HUES48 (cell line): ENCODE results near the gene MRGPRE.

Experiments used
- H3K27ac ChIP-seq: one replicate; pipeline ENCODE4 v1.7.0; 2013; ENCODE audit warnings: low read depth, low read length, inconsistent platforms
- H3K27me3 ChIP-seq: 2 replicates; pipeline ENCODE4 v1.6.1; 2013; ENCODE audit warnings: mild to moderate bottlenecking, low read length; ENCODE audit not compliant: control insufficient read depth, insufficient read depth
- H3K36me3 ChIP-seq: 2 replicates; pipeline ENCODE4 v1.6.1; 2013; ENCODE audit warnings: low read length; ENCODE audit not compliant: control insufficient read depth, insufficient read depth
- H3K4me1 ChIP-seq: 2 replicates; pipeline ENCODE4 v1.6.1; 2013; ENCODE audit warnings: mild to moderate bottlenecking, low read length; ENCODE audit not compliant: control insufficient read depth, insufficient read depth
- H3K4me3 ChIP-seq: 2 replicates; pipeline ENCODE4 v1.5.1; 2013; ENCODE audit warnings: mild to moderate bottlenecking, low read depth, low read length
- H3K9ac ChIP-seq: 2 replicates; pipeline ENCODE4 v1.6.1; 2013; ENCODE audit warnings: mild to moderate bottlenecking, low read depth, low read length, moderate library complexity
- H3K9me3 ChIP-seq: 2 replicates; pipeline ENCODE4 v1.6.1; 2013; ENCODE audit warnings: low read length; ENCODE audit not compliant: control insufficient read depth, insufficient read depth

Gene MRGPRE

DNA sequence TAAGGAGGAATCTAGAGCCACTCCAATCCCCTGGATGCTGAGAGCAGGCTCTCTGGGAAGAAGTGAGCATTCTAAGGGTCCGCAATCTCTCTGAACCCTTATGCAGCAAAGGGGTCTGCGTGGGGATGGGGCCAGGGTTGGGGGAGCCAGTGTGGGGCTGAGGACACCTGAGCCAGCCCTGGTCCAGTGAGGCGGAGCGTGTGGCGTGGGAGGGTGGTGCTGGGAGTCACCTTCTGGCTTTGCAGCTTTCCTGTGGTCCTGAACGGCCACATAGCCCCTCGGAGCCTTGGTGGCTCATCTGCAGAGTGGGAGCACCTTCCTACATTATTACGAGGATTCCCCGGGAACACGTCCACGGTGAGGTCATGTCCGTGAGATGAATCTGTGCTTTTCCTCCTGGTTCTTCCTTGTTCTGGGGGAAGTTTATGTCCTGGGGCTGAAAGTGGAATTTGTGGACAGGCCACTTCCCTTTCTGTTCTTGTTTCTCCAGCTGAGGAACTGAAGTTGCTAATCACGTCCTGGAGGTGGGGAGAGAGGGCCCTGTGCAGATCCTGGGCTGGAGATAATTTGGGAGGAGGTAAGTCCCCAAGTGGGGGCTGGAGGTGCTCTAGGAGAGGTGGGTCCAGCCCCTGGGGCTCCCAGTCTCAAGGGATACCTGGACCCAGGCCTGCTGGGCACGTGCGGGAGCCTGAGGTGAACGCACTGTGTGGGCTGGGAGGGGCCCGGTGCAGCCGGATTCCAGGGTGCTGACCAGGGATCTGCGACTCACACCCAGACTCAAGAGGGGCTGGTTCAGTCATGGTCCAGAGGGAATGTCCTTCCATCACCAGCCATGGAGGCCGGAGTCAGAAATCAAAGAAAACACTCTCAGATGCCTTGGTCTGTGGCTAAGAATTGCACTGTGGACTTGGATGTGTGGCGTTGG lies 6.1 kb downstream of the MRGPRE start:
- H3K9ac ChIP-seq, result no peak overlapping the region
- no peak overlapping the region for H3K4me3 ChIP-seq
- no peaks in the 10 kb centered on the region for H3K36me3 ChIP-seq
- H3K4me1 ChIP-seq, result 0 out of 2 replicates have a peak, but pooled peaks cover 5% of the 10 kb centered on the region
- H3K27me3 ChIP-seq, result no peaks in the 10 kb centered on the region
- H3K9me3 ChIP-seq, result no peaks in the 10 kb centered on the region
- H3K27ac ChIP-seq, result no peak overlapping the region

- Histone ChIP-seq H3K4me3 (no peak overlapping the region), H3K36me3 (no peaks in the 10 kb centered on the region), H3K9me3 (no peaks in the 10 kb centered on the region), H3K27ac (no peak overlapping the region), H3K27me3 (no peaks in the 10 kb centered on the region), H3K4me1 (0 out of 2 replicates have a peak, but pooled peaks cover 5% of the 10 kb centered on the region), H3K9ac (no peak overlapping the region)
Observed at GRCh38 chr11:3225159-3225758, 7.0 kb downstream of the MRGPRE start.

GRCh38 chr11:3224401-3225057 lies 7.7 kb downstream of the MRGPRE start:
- Histone ChIP-seq H3K27ac (no peak overlapping the region), H3K9me3 (no peaks in the 10 kb centered on the region), H3K9ac (no peak overlapping the region), H3K36me3 (no peaks in the 10 kb centered on the region), H3K4me1 (0 out of 2 replicates have a peak, but pooled peaks cover 5% of the 10 kb centered on the region), H3K27me3 (no peaks in the 10 kb centered on the region), H3K4me3 (no peak overlapping the region)

GRCh38 chr11:3223932-3224381 lies 8.3 kb downstream of the MRGPRE start:
- no peaks in the 10 kb centered on the region for H3K27me3 ChIP-seq
- no peaks in the 10 kb centered on the region for H3K36me3 ChIP-seq
- no peak overlapping the region for H3K4me3 ChIP-seq
- 0 out of 2 replicates have a peak, but pooled peaks cover 5% of the 10 kb centered on the region for H3K4me1 ChIP-seq
- H3K27ac ChIP-seq, result no peak overlapping the region
- H3K9ac ChIP-seq, result no peak overlapping the region
- H3K9me3 ChIP-seq, result no peaks in the 10 kb centered on the region

DNA sequence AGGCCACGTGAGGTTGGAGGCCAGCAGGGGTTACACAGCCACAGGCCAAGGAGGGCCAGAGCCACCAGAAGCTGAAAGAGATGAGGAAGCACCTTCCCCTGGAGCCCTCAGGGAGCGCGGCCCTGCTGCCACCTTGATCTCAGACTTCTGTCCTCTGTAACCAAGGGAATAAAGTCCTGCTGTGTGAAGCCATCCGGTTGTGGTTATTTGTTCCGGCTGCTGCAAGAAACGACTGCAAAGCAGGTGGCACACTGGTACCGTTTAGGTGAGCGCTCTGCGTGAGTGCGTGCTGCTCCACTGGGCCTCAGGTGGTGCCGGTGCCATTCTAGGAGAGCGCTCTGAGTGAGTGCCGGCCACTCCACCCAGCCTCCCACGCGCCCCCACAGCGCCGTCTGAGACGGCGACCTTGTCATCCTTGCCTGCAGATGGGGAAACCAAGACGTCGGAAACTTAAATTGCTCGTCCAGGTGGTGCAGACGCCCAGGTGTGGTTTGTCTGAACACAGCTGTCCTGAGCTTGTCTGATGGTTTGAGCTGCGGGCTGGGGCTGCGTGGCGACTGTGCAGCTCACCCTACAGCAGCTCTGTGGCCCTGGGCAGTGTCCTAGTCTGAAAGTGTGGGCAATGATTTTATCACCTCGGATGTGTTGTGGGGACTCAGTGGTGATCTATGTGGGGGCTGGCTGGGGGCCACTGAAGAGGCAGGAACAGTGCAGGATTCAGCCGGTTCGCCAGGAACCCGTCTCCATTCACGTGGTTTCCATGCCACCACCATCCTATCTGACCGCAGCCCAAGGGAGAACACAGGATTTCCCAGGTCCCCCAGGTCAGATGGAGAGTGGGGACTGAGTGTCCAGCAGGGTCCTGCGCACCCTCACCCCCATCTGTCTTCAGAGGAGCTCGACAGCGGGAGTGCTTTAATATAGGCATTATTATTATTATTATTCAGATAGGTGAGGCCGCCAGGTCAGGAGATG lies 9.0 kb downstream of the MRGPRE start:
- Histone ChIP-seq H3K27ac (no peak overlapping the region), H3K27me3 (no peaks in the 10 kb centered on the region), H3K9ac (no peak overlapping the region), H3K4me3 (no peak overlapping the region), H3K4me1 (0 out of 2 replicates have a peak, but pooled peaks cover 5% of the 10 kb centered on the region), H3K9me3 (no peaks in the 10 kb centered on the region), H3K36me3 (no peaks in the 10 kb centered on the region)

DNA sequence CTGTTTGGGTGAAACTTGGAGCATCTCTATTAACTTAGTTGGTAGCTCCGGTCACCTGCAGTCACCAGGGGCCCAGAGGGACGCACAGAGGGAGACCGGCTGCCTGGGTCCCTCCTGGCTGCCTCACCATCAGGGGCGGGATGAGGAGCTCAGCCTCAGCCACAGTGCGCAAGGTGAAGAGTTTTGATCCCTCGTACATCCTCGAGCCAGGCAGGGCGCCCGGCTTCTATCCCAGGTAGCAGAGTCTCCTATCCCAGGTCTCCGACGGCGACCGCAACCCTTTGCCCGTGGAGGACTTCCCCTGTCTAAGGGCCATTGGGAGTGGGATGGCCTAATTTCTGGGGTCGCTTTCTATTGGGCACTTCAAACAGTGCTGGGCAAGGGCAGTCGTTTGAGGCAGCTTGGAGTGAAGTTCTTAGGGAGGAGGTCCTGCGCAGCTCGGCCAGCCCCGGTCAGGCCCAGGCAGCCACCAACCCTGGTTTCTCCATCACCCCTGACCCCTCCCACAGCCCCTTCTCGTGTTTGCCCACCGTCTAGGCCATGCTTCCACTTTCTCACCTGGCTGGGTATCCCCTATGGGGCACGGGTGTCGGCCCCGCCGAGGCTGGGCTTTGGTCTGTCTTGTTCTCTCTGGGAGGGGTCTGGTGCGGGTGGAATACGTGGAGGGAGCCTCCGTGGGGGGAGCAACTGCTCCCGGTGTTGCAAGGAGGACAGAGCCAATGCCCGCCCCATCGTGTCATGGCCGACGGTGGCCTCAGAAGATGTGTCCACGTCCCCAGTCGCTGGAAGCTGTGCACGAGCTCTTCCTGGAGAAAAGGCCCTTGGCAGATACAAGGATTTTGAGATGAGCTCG lies 10.0 kb downstream of the MRGPRE start:
- Histone ChIP-seq H3K27ac (no peak overlapping the region), H3K9ac (no peak overlapping the region), H3K27me3 (no peaks in the 10 kb centered on the region), H3K9me3 (no peaks in the 10 kb centered on the region), H3K4me3 (no peak overlapping the region), H3K36me3 (no peaks in the 10 kb centered on the region), H3K4me1 (0 out of 2 replicates have a peak, but pooled peaks cover 5% of the 10 kb centered on the region)

DNA sequence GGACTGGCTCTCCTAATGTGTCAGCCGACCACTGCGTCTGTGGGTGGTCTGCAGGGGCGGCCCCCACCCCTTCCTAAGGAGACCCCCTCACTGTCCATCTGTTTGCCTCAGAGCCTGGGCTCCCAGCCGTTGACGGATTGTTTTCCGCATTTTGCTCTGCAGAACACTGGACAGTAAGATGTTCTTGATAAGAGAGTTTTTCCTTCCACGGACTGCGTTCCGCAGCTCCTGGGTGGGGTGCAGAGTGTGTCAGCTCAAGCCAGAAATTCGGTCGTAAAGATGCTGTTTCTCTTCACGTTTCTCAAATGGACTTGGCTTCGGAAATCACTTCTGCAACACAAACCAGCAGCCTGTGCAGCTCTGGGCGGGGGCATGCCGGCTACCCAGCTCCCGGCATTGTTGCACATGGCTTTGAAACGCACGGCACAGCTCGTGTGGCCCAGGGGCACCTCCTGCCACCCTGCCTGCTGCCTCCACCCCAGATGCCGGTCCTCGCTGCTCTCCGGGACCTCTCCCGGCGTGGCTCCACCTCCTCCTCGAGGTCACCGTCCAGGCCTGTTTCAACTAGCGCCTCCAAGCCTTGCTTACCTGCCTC lies 10.7 kb downstream of the MRGPRE start:
- Histone ChIP-seq H3K36me3 (no peaks in the 10 kb centered on the region), H3K9me3 (no peaks in the 10 kb centered on the region), H3K9ac (no peak overlapping the region), H3K27ac (no peak overlapping the region), H3K4me3 (no peak overlapping the region), H3K4me1 (0 out of 2 replicates have a peak, but pooled peaks cover 5% of the 10 kb centered on the region), H3K27me3 (no peaks in the 10 kb centered on the region)

DNA sequence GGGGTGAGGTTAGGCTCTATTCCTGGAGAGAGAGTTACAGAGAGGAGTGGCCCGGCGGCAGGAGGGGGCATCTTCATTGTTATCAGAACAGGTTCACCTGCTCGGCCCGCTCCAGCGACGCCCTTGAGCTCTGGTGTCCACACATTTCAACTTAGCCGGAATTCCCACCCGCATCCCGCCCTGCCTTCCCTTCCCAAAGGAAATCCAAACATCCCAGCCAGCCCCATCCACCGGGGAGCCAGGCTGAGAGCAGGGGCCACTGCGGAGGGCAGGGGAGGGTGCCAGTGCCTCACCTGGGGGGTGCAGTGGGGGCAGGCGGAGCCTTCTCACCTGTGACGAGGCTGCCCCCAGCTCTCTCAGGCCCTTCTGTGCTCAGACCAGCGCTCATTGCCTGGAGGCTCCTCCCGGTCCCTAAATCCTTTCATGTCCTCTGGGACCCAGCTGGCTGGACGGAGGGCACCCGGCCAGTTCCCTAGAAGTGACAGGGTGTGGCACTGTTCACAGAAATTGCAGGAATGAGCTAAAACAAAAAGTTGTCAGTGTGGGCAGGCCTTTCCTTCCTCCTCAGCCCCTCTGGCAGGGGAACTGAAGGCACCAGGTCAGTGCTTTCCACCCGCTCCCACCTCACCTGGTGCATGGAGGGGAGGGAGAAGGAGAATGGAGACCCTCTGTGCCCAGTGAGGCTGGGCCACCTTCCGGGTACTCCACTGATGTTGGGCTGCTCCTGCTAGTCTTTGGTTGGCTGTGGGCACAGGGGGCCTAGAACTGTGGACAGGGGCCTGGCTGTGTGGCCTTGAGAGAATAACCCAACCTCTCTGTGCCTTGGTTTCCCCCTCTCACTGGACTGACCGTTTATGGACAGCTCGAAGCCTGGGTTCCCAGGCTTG lies 11.5 kb downstream of the MRGPRE start:
- Histone ChIP-seq H3K9me3 (no peaks in the 10 kb centered on the region), H3K4me1 (0 out of 2 replicates have a peak, but pooled peaks cover 5% of the 10 kb centered on the region), H3K27ac (no peak overlapping the region), H3K36me3 (no peaks in the 10 kb centered on the region), H3K9ac (no peak overlapping the region), H3K27me3 (no peaks in the 10 kb centered on the region), H3K4me3 (no peak overlapping the region)

GRCh38 chr11:3220101-3220500 lies 12.1 kb downstream of the MRGPRE start:
- no peak overlapping the region for H3K27ac ChIP-seq

More at GRCh38 chr11:3220101-3220500, 12.1 kb downstream of the MRGPRE start:
- H3K4me3 ChIP-seq, result no peak overlapping the region
- H3K4me1 ChIP-seq, result 0 out of 2 replicates have a peak, but pooled peaks cover 5% of the 10 kb centered on the region
- H3K9ac ChIP-seq, result no peak overlapping the region
- H3K9me3 ChIP-seq, result no peaks in the 10 kb centered on the region
- H3K36me3 ChIP-seq, result no peaks in the 10 kb centered on the region
- no peaks in the 10 kb centered on the region for H3K27me3 ChIP-seq
